ENCODE results near the gene ATRNL1.
"Not testable (repeated sequence)": the region's sequence is repeated elsewhere in the genome, so short reads cannot be mapped to it uniquely, and the experiment has no call there.

The ATRNL1 gene

GRCh38 chr10:115432188-115432819 is 339.1 kb downstream of the ATRNL1 start:
- no peak for DNase-seq

DNA sequence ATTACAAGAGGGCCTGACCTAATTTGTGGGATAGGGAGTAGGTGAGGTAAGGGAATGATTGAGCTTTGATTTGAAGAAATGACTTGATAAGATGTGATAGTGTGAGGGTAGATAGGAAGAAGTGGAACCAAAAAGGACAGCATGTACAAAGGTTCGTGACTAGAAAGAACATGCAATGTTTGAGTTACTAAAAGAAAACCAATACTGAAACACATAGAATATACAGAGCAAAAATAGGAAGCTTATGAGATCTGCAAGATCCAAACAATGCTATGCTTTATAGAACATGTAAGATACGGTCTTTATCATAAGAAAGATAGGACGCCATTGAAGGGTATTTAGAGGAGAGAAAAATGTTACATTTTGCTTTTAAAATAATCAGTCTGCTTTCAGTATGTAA is 343.8 kb downstream of the ATRNL1 start:
- DNase-seq = no peak

- no peak for DNase-seq
Observed at GRCh38 chr10:115441907-115442545, 348.9 kb downstream of the ATRNL1 start.

- no peak for DNase-seq
Observed at GRCh38 chr10:115456812-115457211, 363.6 kb downstream of the ATRNL1 start.

GRCh38 chr10:115483294-115483693 is 390.1 kb downstream of the ATRNL1 start:
- no peak for DNase-seq

- DNase-seq = no peak
Observed at GRCh38 chr10:115491526-115492140, 398.5 kb downstream of the ATRNL1 start.

GRCh38 chr10:115503546-115503945 is 410.4 kb downstream of the ATRNL1 start:
- DNase-seq = no peak

DNA sequence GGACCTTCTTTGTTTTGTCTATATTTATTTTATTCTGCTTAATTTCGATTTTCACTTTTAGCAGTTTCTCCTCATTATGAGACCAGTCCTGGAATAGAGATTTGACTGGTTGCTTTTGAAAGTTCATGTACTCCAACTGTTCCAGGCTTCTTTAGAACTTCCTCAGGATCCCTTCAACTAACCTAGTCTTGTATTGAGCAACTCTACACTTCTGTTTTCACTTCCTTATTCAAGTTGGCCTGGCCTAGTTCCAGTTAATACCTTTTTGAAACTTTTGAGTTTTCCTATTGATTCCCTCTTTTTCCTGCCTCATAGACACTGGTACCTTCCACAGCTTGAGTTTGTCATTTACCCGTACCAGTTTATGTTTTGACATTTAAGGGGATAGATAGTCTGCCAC is 421.7 kb downstream of the ATRNL1 start:
- DNase-seq = no peak

DNA sequence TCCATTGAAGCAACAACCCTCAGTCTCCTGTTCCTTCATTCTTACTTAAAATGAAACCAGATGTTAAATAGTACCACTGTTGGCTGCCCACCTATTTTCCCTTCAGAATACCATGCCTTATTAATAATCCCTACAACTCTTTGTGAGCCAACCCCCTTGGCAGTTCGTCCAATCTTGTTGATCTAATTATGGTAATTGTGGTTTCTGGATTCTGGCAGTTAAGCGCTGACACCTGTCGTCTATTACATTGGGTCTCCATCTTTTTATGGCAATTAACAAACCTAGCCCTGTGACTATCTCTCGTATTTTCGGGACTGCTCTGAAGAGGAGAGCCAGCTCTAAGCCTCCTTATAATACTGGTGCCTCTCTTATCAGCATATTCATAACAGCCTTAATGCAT is 432.0 kb downstream of the ATRNL1 start:
- no peak for DNase-seq

DNA sequence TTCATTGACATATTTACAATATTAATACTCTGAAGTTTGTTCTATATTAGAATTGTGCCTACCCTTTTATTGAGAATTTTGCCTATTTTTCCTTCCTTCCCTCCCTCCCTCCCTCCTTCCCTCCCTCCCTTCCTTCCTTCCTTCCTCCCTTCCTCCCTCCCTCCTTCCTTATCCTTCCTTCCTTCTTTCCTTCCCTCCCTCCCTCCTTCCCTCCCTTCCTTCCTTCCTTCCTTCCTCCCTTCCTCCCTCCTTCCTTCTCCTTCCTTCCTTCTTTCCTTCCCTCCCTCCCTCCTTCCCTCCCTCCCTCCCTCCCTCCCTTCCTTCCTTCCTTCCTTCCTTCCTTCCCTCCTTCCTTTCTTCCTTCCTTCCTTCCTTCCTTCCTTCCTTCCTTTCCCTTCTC is 434.5 kb downstream of the ATRNL1 start:
- DNase-seq = not testable (repeated sequence)

- not testable (repeated sequence) for DNase-seq
Observed at GRCh38 chr10:115536401-115536800, 443.2 kb downstream of the ATRNL1 start.

- DNase-seq = no peak
Observed at GRCh38 chr10:115539142-115539762, 446.1 kb downstream of the ATRNL1 start.

- no peak for DNase-seq
Observed at GRCh38 chr10:115555887-115556402, 462.8 kb downstream of the ATRNL1 start.

GRCh38 chr10:115558252-115558651 is 465.1 kb downstream of the ATRNL1 start:
- no peak for DNase-seq

DNA sequence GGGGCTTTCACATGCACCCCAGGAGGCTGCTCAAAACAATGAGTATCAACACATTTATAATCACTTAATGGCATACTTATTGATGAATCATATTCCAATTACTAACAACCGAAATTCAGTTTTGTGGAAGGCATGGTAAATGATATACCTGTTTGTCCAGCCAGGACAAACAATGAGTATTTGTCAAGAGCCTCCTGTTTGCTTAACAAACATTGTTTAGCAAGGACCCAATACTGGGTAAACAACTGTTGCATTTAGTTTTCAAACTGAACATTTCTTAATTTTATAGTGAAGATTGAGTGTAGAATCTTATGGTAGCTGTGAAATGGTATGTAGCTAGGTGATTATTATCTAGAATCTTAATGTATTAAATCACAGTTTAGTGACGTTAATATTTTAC is 473.7 kb downstream of the ATRNL1 start:
- no peak for DNase-seq

DNA sequence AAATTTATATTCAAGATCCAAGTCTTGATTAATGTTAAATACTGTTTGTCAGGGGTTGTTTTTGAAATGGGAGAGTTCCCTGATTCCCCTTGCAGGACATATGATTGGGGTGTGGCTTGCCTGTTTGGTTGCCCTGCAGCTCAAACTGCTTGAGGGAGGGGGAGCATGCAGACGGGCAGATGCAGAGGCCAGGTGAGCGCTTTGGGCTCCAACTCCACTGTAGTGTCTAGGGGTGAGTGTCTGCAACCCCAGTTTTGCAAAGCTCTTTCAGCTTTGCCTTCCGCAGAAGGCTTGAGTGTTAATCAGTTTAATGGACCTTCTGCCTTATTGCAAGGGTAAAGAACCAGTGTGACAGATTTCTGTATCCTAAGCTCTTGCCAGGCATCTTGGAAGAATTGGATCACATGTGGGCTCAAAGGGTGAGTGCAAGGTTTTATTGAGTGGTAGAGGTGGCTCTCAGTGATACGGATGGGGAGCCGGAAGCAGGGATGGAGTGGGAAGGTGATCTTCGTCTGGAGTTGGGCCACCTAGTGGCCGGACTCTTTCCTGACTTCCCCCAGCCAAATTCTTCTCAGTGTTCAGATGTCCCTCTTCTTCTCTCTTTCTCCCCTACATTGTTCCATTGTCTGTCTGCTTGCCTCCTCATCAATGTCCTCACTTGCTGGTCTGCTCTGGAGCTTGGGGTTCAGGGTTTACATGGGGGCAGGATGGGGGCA is 479.7 kb downstream of the ATRNL1 start:
- DNase-seq = no peak

GRCh38 chr10:115580239-115580638 is 487.1 kb downstream of the ATRNL1 start:
- DNase-seq = no peak

DNA sequence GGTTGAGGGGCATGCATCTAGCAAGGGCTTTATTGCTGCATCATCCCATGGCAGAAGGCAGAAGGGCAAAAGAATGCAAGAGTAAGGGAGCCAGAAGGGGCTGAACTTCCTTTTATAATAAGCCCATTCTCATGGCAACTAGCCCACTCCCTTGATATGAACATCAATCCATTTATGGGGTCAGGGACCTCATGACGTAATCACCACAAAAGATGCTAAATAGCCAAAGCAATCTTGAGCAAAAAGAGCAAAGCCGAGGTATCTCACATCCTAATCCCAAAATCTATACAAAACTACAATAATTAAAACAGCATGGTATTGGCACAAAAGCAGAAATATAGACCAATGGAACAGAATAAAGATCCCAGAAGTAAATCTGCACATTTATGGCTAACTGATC is 499.9 kb downstream of the ATRNL1 start:
- no peak for DNase-seq

DNA sequence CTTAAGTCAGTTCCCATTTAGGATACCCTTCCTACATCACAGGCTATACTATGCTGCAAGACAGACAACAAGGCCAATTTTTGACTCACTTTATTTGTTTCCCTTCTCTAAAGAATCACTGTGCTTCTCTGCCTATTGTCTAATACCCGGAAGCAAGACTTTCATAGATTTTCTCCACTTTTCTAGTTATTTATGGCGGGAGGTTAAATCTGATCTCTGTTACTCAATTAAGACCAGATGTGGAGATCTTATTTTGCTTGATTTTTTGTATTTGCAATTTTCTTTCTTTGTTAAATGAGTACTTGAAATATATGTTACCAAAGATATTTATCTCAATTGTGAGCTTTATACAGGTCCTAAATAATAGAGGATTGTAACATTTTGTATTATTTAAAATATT is 511.5 kb downstream of the ATRNL1 start:
- no peak for DNase-seq

DNA sequence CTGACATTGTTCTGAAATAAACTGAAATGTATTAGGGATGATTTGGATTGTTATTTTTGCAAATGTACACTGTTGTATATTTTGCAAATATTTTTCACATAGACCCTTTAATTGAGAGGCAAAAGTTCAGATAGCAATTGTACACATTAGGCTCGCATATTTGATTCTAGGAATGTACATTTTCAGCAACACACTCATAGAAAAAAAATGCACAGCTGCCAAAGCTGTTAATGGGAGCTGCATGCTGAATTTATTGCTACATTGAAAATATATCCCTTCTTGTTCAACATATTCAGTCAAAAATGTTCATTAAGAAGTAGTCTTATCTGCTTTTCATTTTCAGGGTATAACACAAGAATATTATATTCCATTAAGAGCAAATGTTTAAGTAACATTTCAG is 512.9 kb downstream of the ATRNL1 start:
- no peak for DNase-seq

DNA sequence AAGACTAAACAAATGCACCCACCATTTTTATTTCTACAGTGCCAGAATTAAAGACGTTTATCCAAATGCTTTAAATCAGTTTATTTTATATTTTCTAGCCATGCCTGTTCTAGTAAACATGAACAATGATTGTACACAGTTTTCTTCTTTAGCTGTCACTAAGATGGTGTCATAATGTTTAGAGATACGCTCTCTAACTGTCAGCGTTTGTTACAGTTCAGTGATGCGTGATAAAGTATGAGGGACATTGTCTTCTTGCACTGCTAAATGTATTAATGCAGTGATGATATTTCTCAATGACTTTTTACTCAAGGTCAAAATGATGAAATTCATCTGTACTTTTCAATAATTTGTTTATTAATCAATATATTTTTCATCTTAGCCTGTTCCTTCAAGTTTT is 513.6 kb downstream of the ATRNL1 start:
- DNase-seq = no peak

DNA sequence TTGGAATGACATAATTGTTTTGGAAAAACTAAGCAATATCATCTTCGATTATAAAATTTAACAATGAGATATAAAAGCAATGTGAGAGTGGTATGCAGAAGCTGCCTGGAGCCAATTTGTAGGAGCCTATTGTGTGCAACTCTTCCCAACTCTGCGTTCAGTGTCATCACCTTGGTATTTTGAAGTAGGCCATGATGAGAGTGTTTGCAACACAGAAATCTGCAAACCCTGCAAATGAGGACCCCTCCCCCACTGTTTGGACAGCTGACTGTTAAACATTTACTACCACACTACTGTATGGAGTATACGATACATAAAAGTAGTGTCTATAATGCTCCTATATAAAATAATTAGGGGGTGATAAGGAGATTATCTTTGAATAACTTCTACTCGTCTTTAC is 531.3 kb downstream of the ATRNL1 start:
- no peak for DNase-seq

DNA sequence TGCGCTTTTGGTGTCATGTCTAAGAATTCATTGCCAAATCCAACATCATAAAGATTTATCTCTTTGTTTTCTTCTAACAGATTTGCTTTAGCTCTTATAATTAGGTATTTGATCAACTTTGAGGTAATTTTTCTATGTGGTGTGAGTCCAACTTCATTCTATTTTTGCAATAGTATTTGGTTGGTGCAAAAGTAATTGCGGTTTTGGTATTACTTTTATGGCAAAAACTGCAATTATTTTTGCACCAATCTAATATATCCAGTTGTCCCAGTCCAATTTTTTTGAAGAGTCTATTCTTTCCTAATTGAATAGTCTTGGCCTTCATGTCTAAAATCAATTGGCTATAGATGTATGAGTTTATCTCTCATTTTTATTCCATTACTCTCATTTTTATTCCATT is 535.5 kb downstream of the ATRNL1 start:
- DNase-seq = no peak
